Right ventricle myocardium inferior (tissue), 1 donor: Measurements from ENCODE around the gene MYDGF. TPM values are rescaled to one million over a fixed set of nuclear protein-coding genes. Genes with fewer than 3 reads are reported as not detected.
A peak's percentile ranks its signal among the peaks of the same experiment; 100 is the strongest.
"Not testable (repeated sequence)": the region's sequence is repeated elsewhere in the genome, so short reads cannot be mapped to it uniquely, and the experiment has no call there.

Experiments used
- ATAC-seq: fragments of 200-7000 bp; cut with Tn5 transposase; one replicate; pipeline ENCODE4 v1.9.1; 2020; ENCODE audit warnings: mild to moderate bottlenecking, moderate library complexity
- DNase-seq: peaks from one replicate; pipeline ENCODE4 v3.0.0; 2021; ENCODE audit errors: missing footprints
- intact Hi-C: fragments of 100-400 bp; cut with DNase I; formaldehyde crosslinking; loops from one replicate; pipeline ENCODE4 v1.11.0; 2022
- long read RNA-seq: library from polyadenylated mRNA; unstranded; transcript quantifications from one replicate; pipeline ENCODE4 v2.0.0, GENCODE V29; 2021
- total RNA-seq: library from RNA; stranded (reverse); fragmentation: NEBNext Ultra II Directional; extraction: Animal tissue kit (Norgen Biotek cat#: 25700); gene quantifications from one replicate; pipeline ENCODE4 v1.2.1, GENCODE V29; 2021
- donor health status: DM: no; HTN: yes; CAD: no; lungs with severe emphysema.

The MYDGF gene
- total RNA-seq = 29.8 TPM
- long read RNA-seq, transcript MYDGF-201 (6 exons, 1,018 nt) = major isoform, 22 of 41 reads
- long read RNA-seq, partial matches to known transcripts = 19 of 41 reads
- long read RNA-seq, other reads (novel, unspliced or antisense) = 0 of 41 reads

- intact Hi-C loops = loop anchor here (5.0 kb wide), 1 partner anchor 37 kb away; no protein-coding TSS in a partner anchor
- peak; percentile 98 for DNase-seq
- peak; percentile 99 for ATAC-seq
These were observed at the start of gene MYDGF for GRCh38 chr19:4669723-4670480. MYDGF (minus strand) TSS chr19:4670342; CDS start chr19:4670334, 8 bp downstream.

- intact Hi-C loops = no loop called here
- DNase-seq (peak; percentile 34), ATAC-seq (no peak)
These were observed 49.3 kb upstream of the MYDGF start for GRCh38 chr19:4719499-4719866.

- intact Hi-C loops = no loop called here
- DNase-seq = peak; percentile 34
- no peak for ATAC-seq
These were observed 48.0 kb upstream of the MYDGF start for GRCh38 chr19:4717966-4718701.

GRCh38 chr19:4717191-4717965, 47.2 kb upstream of the MYDGF start:
- ATAC-seq = no peak
- DNase-seq = peak; percentile 32
- intact Hi-C loops = no loop called here

GRCh38 chr19:4715529-4716221, 45.5 kb upstream of the MYDGF start:
- peak; percentile 73 for DNase-seq
- no peak for ATAC-seq
- intact Hi-C loops = no loop called here

GRCh38 chr19:4715178-4715528, 45.0 kb upstream of the MYDGF start:
- intact Hi-C loops, ATAC-seq, DNase-seq: not testable (repeated sequence)

GRCh38 chr19:4714016-4714415, 43.9 kb upstream of the MYDGF start:
- intact Hi-C loops = no loop called here
- DNase-seq (no peak), ATAC-seq (no peak)

GRCh38 chr19:4713384-4713951, 43.3 kb upstream of the MYDGF start:
- DNase-seq (peak; percentile 80), ATAC-seq (peak; percentile 55)
- intact Hi-C loops = no loop called here

GRCh38 chr19:4712771-4713170, 42.6 kb upstream of the MYDGF start:
- intact Hi-C loops = no loop called here
- ATAC-seq (no peak), DNase-seq (no peak)

GRCh38 chr19:4711211-4711610, 41.1 kb upstream of the MYDGF start:
- ATAC-seq (no peak), DNase-seq (no peak)
- intact Hi-C loops = no loop called here

- no peak for ATAC-seq
- intact Hi-C loops = no loop called here
- DNase-seq = no peak
These were observed 40.1 kb upstream of the MYDGF start for GRCh38 chr19:4710281-4710600.

GRCh38 chr19:4709440-4710280, 39.5 kb upstream of the MYDGF start:
- DNase-seq (no peak), ATAC-seq (peak; percentile 42)
- intact Hi-C loops = loop anchor here (5.0 kb wide), 1 partner anchor 37 kb away; the partner anchor contains the start of gene MYDGF

- intact Hi-C loops = loop anchor here (5.0 kb wide), 1 partner anchor 36 kb away; the partner anchor contains the start of gene MYDGF
- peak; percentile 77 for ATAC-seq
- no peak for DNase-seq
These were observed 38.0 kb upstream of the MYDGF start for GRCh38 chr19:4707956-4708650.

- no peak for DNase-seq
- intact Hi-C loops = loop anchor here (5.0 kb wide), 1 partner anchor 35 kb away; the partner anchor contains the start of gene MYDGF
- peak; percentile 35 for ATAC-seq
These were observed 37.2 kb upstream of the MYDGF start for GRCh38 chr19:4707322-4707721.

- DNase-seq (no peak), ATAC-seq (no peak)
- intact Hi-C loops = loop anchor here (5.0 kb wide), 1 partner anchor 33 kb away; the partner anchor contains the start of gene MYDGF
These were observed 35.4 kb upstream of the MYDGF start for GRCh38 chr19:4705413-4706131.

- ATAC-seq (no peak), DNase-seq (no peak)
These were observed 34.2 kb upstream of the MYDGF start for GRCh38 chr19:4704317-4704673.

More at GRCh38 chr19:4704317-4704673, 34.2 kb upstream of the MYDGF start:
- intact Hi-C loops = no loop called here
